ENCODE results near the gene KRABD2.
"Not testable (repeated sequence)": the region's sequence is repeated elsewhere in the genome, so short reads cannot be mapped to it uniquely, and the experiment has no call there.

- not testable (repeated sequence) for TF ChIP-seq CTCF, POLR2A, EP300 (IDR thresholded peaks at IDR 0.05)
These were observed 2.6 kb downstream of the KRABD2 start for GRCh38 chr17:8373856-8374255.

Data from ovary (tissue), 3 donors.